Calu3 (cell line): ENCODE data around the gene LIF. TPM values are rescaled to one million over a fixed set of nuclear protein-coding genes. Genes with fewer than 3 reads are reported as not detected.
"Not testable (repeated sequence)": the region's sequence is repeated elsewhere in the genome, so short reads cannot be mapped to it uniquely, and the experiment has no call there.

Source experiments
- BruUV-seq: library from RNA; stranded (reverse); fragments of 400-500 nt; replicated peaks from 2 replicates; lab custom pipeline; 2021; lab: Mats Ljungman, UMichigan
- CTCF ChIA-PET: fragments of 300-600 bp; sonication (Branson Sonifier 250); formaldehyde crosslinking; loops from one replicate; lab custom pipeline; 2022; ENCODE audit warnings: antibody characterized with exemption; lab: Charles Lee
- DNase-seq: peaks from one replicate; pipeline ENCODE4 v3.0.0; 2022
- H3K27ac Mint-ChIP-seq: one replicate; pipeline ENCODE4 v1.8.0; 2022; ENCODE audit warnings: mixed read lengths; ENCODE audit not compliant: unreplicated experiment
- H3K27me3 Mint-ChIP-seq: one replicate; pipeline ENCODE4 v1.8.0; 2022; ENCODE audit warnings: mixed read lengths; ENCODE audit not compliant: unreplicated experiment
- H3K36me3 Mint-ChIP-seq: one replicate; pipeline ENCODE4 v1.8.0; 2022; ENCODE audit warnings: mild to moderate bottlenecking, moderate library complexity, mixed read lengths; ENCODE audit not compliant: insufficient read depth, unreplicated experiment
- H3K4me1 Mint-ChIP-seq: one replicate; pipeline ENCODE4 v1.8.0; 2022; ENCODE audit warnings: mild to moderate bottlenecking, low read depth, mixed read lengths; ENCODE audit not compliant: unreplicated experiment
- H3K4me3 Mint-ChIP-seq: one replicate; pipeline ENCODE4 v1.8.0; 2022; ENCODE audit warnings: mild to moderate bottlenecking, low read depth, moderate library complexity, mixed read lengths; ENCODE audit not compliant: unreplicated experiment
- H3K9me3 Mint-ChIP-seq: one replicate; pipeline ENCODE4 v1.8.0; 2022; ENCODE audit warnings: low read depth, mixed read lengths; ENCODE audit not compliant: unreplicated experiment
- intact Hi-C: fragments of 100-400 bp; cut with micrococcal nuclease; formaldehyde crosslinking; loops from one replicate; pipeline ENCODE4 v1.10.0; 2022; ENCODE audit not compliant: unreplicated experiment
- total RNA-seq: library from RNA; stranded (reverse); gene quantifications from 2 replicates; pipeline ENCODE4 v1.2.3, GENCODE V29; 2022
- TF ChIP-seq, protein P1 (sequence below): fragments of 200-600 bp; IDR thresholded peaks from one replicate; pipeline ENCODE4 v1.8.0; 2022; ENCODE audit warnings: antibody characterized with exemption; ENCODE audit not compliant: unreplicated experiment

LIF gene
- total RNA-seq, 1 experiment from 2014 or later, result 260 TPM

DNA sequence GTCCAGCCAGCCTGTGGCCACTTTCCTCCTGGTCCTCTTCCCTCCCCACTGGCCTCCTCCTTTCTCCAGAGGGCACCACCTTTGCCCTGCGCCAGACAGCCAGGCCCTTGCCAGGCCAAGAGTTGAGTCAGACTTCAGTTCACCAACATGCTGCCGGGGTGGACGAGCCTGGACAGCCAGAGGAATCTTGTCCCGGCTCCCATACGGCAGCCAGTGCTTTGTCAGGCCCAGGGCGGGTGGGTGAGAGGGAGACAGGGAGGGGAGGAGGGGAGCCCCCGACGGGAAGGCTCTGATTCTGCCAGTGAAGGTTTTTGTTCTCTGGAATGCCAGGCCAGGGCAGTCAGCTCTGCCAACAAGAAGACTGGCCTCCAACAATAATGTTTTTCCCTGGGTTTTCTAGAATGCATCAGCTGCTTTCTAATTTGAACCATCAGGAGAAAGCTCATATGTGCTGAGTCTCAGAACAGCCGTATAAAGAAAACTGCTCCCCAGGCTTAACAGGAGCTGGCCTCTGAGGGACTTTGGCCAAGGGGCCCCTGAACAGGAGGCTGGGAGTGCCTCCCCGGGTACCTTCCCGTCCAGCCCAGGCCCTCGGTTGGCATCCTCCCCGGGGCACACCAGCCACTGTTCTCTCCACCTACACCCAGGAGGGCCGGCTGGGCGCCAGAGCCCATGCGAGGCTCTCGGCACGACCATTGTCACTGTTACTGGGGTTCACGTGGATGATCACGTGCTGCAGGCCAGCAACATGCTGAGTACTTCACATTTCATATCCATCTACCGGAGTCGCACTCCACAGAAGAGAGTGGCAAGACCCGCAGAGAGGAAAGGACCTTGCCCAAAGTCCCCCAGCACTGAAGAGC is 28.6 kb downstream of the LIF start:
- Mint-ChIP-seq H3K36me3 (peaks cover 6% of the 10 kb centered on the region), H3K9me3 (no peaks in the 10 kb centered on the region), H3K27me3 (no peaks in the 10 kb centered on the region), H3K27ac (no peak overlapping the region), H3K4me1 (peaks cover 55% of the 10 kb centered on the region), H3K4me3 (no peak overlapping the region)
- CTCF ChIA-PET, result interaction anchor here (0.6 kb wide), 1 partner anchor 14 kb away, joined by 3 read pairs; no protein-coding TSS in a partner anchor
- no peak for DNase-seq
- intact Hi-C loops, result no loop called here
- BruUV-seq, result no TSS peak
- TF ChIP-seq, protein P1, sequence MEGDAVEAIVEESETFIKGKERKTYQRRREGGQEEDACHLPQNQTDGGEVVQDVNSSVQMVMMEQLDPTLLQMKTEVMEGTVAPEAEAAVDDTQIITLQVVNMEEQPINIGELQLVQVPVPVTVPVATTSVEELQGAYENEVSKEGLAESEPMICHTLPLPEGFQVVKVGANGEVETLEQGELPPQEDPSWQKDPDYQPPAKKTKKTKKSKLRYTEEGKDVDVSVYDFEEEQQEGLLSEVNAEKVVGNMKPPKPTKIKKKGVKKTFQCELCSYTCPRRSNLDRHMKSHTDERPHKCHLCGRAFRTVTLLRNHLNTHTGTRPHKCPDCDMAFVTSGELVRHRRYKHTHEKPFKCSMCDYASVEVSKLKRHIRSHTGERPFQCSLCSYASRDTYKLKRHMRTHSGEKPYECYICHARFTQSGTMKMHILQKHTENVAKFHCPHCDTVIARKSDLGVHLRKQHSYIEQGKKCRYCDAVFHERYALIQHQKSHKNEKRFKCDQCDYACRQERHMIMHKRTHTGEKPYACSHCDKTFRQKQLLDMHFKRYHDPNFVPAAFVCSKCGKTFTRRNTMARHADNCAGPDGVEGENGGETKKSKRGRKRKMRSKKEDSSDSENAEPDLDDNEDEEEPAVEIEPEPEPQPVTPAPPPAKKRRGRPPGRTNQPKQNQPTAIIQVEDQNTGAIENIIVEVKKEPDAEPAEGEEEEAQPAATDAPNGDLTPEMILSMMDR, result no peak

DNA sequence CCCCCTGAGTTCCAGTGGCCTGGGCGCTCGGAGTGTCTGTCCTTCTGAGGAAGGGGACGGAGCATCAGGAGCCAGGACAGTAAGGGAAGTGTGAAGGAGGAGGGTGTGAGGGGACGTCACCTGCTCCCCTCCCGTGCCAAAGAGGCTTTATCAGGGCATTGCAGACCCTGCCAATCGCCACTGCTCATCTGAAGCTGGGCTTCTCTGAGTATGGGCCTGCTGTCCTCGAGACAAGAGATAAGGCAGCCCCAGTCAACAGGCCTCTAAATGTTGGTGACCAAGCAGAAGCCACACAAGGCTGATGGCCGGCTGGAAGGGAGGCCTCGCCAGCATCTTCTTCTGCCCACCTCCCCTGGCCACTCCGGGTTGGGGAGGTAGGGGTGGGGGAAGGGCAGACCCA is 29.8 kb downstream of the LIF start:
- CTCF ChIA-PET, result no interaction called here
- Mint-ChIP-seq H3K9me3 (no peaks in the 10 kb centered on the region), H3K27ac (no peak overlapping the region), H3K27me3 (no peaks in the 10 kb centered on the region), H3K36me3 (peaks cover 16% of the 10 kb centered on the region), H3K4me3 (no peak overlapping the region), H3K4me1 (peaks cover 64% of the 10 kb centered on the region)
- no TSS peak for BruUV-seq
- intact Hi-C loops, result no loop called here
- DNase-seq, result no peak
- TF ChIP-seq, protein P1, result no peak

DNA sequence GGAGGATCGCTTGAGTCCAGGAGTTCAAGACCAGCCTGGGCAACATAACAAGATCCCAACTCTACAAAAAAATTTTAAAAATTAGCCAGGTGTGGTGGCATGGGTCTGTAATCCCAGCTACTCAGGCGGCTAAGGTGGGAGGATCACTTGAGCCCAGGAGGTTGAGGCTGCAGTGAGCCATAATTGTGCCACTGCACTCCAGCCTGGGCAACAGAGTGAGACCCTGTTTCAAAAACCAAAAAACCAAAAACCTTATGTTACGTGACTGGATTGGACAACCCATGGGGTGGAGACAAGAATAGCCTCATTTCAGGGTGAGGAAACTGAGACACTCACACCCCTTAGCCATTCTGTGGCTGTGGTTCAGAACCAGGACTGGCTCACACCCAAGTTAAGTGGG is 30.3 kb downstream of the LIF start:
- H3K9me3 Mint-ChIP-seq, DNase-seq, H3K27me3 Mint-ChIP-seq, intact Hi-C loops, H3K4me3 Mint-ChIP-seq, BruUV-seq: not testable (repeated sequence)
- H3K4me1 Mint-ChIP-seq, result peaks cover 65% of the 10 kb centered on the region
- CTCF ChIA-PET, result interaction anchor here (0.6 kb wide), 1 partner anchor 21 kb away, joined by 4 read pairs; no protein-coding TSS in a partner anchor
- H3K27ac Mint-ChIP-seq, result peak overlapping the region; percentile 83
- H3K36me3 Mint-ChIP-seq, result peaks cover 16% of the 10 kb centered on the region

DNA sequence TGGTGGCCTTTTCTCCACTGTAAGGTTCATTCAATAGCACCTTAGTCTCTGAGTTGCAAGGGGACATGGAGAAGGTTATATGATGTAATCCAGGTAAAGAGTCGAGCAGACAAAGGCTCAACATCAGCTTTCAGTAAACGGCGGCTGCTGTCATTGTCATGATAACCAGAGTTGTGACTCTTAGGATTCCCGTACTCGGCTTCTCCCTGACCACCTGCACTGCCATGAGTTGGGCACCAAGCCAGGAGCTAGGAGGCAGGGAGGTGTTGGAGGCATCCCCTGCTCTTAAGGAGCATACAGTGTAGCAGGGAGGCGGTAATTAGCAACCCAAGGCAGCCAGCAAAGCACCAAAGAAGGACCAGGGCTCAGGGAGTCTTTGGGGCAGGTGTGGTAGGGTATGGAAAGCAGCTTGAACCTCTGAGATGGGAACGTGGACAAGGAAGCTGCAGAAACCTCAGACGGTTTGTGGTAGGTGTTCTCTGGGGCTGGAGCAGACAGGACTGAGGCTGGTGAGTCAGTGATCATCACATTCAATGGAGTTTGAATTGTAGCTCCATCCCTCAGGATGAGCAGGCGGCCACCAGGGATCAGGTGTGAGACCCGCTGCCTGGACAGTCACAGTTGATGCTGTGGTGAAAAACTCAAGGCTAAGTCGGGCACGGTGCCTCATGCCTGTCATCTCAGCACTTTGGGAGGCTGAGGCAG is 31.7 kb downstream of the LIF start:
- intact Hi-C loops, result no loop called here
- no TSS peak for BruUV-seq
- H3K9me3 Mint-ChIP-seq, result no peaks in the 10 kb centered on the region
- TF ChIP-seq, protein P1, result no peak
- H3K4me3 Mint-ChIP-seq, result no peak overlapping the region
- CTCF ChIA-PET, result interaction anchor here (0.5 to 3.5 kb wide), 5 partner anchors 18 to 407 kb away, joined by 3 to 24 read pairs (median 5); no protein-coding TSS in a partner anchor
- H3K27me3 Mint-ChIP-seq, result no peaks in the 10 kb centered on the region
- peak overlapping the region; percentile 83 for H3K27ac Mint-ChIP-seq
- peaks cover 31% of the 10 kb centered on the region for H3K36me3 Mint-ChIP-seq
- DNase-seq, result no peak
- peaks cover 66% of the 10 kb centered on the region for H3K4me1 Mint-ChIP-seq
